ENCODE results near the gene LRRC55.

The LRRC55 gene

GRCh38 chr11:57203882-57204480, 22.2 kb downstream of the LRRC55 start:
- DNase-seq = no peak

GRCh38 chr11:57205041-57205641, 23.4 kb downstream of the LRRC55 start:
- DNase-seq = no peak

- no peak for DNase-seq
Observed at GRCh38 chr11:57207168-57207567, 25.4 kb downstream of the LRRC55 start.

- no peak for DNase-seq
Observed at GRCh38 chr11:57210781-57211180, 29.0 kb downstream of the LRRC55 start.

- DNase-seq = no peak
Observed at GRCh38 chr11:57213342-57214097, 31.8 kb downstream of the LRRC55 start.

- DNase-seq = no peak
Observed at GRCh38 chr11:57214098-57214417, 32.3 kb downstream of the LRRC55 start.

- DNase-seq = no peak
Observed at GRCh38 chr11:57214494-57214893, 32.7 kb downstream of the LRRC55 start.

- no peak for DNase-seq
Observed at GRCh38 chr11:57216463-57216862, 34.7 kb downstream of the LRRC55 start.

GRCh38 chr11:57217053-57217452, 35.3 kb downstream of the LRRC55 start:
- no peak for DNase-seq

- DNase-seq = no peak
Observed at GRCh38 chr11:57219021-57219627, 37.4 kb downstream of the LRRC55 start.

- no peak for DNase-seq
Observed at GRCh38 chr11:57222239-57222638, 40.5 kb downstream of the LRRC55 start.

GRCh38 chr11:57223601-57224000, 41.8 kb downstream of the LRRC55 start:
- DNase-seq = no peak

GRCh38 chr11:57224128-57224527, 42.4 kb downstream of the LRRC55 start:
- no peak for DNase-seq

GRCh38 chr11:57224537-57224936, 42.8 kb downstream of the LRRC55 start:
- DNase-seq = no peak

- no peak for DNase-seq
Observed at GRCh38 chr11:57228600-57228999, 46.8 kb downstream of the LRRC55 start.

GRCh38 chr11:57230316-57230715, 48.6 kb downstream of the LRRC55 start:
- no peak for DNase-seq

GRCh38 chr11:57230791-57231538, 49.2 kb downstream of the LRRC55 start:
- DNase-seq = no peak

GRCh38 chr11:57231539-57232253, 49.9 kb downstream of the LRRC55 start:
- no peak for DNase-seq

- DNase-seq = no peak
Observed at GRCh38 chr11:57233702-57234101, 51.9 kb downstream of the LRRC55 start.

GRCh38 chr11:57235761-57236703, 54.3 kb downstream of the LRRC55 start:
- DNase-seq = no peak

GRCh38 chr11:57237204-57237681, 55.5 kb downstream of the LRRC55 start, which contains the start of gene APLNR:
Gene APLNR (minus strand): TSS chr11:57237250. CDS start chr11:57237004, 246 bp downstream.
- DNase-seq = no peak
